RPMI7951 (cell line): ENCODE results near the gene COL6A1. TPM values are rescaled to one million over a fixed set of nuclear protein-coding genes. Genes with fewer than 3 reads are reported as not detected.
"Not testable (repeated sequence)": the region's sequence is repeated elsewhere in the genome, so short reads cannot be mapped to it uniquely, and the experiment has no call there.

Source experiments
- DNase-seq: peaks from one replicate; pipeline ENCODE4 v3.0.0-alpha.2; 2012; ENCODE audit warnings: low read depth
- total RNA-seq: library from RNA; depleted of rRNA; stranded (reverse); fragments of >200 nt; shearing (Covaris generic); gene quantifications from 2 replicates; pipeline ENCODE4 v1.2.3, GENCODE V29; 2014

COL6A1 gene
- total RNA-seq, 1 experiment from 2014 or later: 760 TPM

DNA sequence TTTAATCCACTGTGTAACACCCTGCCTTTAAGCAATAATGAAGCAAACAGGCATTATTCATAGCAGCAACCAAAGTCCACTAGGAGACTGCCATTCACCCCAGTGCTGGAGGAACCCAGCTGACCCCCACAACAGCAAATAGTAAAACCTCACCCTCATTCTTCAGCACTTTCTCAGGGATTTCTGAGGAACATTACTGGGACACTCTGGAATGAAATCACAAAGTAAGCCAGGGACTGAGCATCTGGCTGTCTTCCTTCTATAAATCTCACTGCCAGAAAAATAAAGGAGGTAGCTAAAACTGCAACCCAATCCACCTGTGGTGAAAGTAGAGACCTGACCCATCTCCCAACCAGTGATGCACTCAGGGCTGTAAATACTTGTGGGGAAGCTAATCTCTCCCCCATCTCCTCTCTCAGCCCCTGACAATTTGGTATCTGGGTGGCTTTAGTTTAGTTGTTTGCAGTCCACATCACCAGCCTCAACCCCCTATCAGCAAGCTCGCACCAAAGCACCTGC is 47.1 kb downstream of the COL6A1 start:
- DNase-seq: no peak

DNA sequence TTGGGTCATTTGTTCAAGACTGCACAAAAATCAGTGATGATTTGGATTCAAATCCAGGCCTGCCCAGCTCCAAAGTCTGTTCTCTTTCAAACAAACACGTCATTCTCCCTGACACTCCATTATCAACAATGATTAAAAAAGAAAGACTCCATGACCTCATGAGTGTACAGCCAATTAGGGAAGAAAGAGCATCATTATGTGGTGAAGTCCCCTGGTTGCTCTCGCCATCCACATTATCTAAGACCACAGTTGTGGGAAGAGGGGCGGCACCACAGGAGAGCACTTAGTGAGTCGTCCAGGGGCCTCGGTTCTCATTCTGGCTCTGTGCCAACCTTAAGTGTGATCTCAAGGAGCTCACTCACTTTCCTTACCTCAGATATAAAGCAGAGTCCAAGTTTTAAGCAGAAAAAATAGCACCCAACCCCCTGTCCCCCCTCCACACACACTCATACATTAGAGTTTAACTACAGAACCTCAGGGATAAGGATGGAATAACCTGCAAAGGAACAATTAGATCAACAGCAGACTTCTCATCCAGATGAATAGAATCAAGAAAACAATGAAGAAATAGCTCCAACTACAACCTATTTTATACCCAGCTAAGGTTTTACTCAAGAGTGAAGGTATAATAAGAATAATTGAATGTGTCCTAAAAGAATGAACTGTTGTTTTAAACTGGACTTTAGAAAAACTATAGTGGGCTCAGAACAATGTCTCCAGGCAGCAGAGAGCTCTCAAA is 47.8 kb downstream of the COL6A1 start:
- DNase-seq: no peak

DNA sequence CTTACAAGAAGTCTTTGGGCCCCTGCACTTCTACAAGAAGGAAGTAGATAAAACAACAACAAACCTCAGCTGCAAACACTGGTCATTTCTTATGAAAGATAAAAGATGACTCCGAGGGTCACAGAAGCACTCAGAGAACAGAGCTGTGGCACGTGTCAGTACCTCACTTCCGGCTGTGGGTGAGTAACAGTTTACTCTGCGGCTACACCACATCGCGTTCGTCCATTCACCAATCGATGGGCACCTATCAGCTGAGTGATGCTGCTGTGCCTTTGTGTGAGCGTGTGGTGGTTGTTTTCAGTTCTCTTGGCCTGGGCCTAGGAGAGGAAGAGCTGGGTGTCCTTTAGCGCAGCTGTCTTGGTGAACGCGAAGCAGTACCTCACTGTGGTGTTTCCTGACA is 49.9 kb downstream of the COL6A1 start:
- DNase-seq: no peak

DNA sequence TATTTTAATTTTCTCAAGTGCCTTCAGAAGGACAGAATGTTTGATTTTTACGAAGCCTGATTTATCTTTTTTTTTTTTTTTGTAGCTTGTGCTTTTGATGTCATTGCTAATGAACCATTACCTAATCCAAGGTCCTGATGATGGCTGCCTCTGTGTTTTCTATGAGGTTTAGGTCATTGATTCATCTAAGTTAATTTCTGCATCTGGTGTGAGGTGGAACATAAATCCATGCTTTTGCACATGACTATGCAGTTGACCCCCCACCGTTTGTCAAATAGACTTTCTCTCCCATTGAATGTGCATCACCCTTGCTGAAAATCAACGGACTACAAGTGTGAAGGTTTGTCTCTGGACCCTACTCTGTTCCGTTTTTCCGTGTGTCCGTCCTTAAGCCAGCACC is 50.5 kb downstream of the COL6A1 start:
- no peak for DNase-seq

DNA sequence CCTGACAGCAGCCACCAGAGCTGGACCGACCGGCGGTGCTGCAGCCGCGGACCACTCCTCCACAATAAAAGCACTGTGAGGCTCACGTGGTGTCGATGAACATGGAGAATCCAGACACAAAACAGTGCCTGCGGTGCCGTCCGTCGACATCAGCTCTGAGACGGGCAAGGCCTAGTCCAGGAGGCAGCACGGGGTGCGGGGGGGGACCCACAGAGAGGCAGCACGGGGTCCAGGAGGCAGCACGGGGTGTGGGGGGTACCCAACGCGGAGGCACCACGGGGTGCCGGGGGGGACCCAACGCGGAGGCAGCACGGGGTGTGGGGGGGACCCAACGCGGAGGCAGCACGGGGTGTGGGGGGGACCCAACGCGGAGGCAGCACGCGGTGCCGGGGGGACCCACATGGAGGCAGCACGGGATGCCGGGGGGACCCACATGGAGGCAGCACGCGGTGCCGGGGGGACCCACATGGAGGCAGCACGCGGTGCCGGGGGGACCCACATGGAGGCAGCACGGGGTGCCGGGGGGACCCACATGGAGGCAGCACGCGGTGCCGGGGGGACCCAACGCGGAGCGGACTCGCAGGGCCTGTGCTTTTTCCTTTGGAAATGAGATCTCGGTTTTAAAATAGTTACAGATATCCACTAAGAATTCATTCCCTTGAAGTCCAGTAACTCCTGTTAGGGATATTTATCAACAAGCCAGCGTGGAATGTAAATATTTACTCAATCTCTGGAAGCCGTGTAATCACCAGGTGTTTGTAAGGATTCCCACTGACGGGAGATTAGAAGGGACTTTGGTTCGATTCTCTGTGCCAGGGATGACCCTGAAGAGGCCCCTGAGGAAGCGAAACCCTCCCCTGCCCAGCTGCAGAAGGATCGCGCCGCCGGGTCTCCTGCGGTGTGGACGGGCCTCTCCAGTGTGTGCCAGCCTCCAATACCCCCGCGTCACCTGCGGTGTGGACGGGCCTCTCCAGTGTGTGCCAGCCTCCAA is 52.1 kb downstream of the COL6A1 start:
- DNase-seq: no peak

DNA sequence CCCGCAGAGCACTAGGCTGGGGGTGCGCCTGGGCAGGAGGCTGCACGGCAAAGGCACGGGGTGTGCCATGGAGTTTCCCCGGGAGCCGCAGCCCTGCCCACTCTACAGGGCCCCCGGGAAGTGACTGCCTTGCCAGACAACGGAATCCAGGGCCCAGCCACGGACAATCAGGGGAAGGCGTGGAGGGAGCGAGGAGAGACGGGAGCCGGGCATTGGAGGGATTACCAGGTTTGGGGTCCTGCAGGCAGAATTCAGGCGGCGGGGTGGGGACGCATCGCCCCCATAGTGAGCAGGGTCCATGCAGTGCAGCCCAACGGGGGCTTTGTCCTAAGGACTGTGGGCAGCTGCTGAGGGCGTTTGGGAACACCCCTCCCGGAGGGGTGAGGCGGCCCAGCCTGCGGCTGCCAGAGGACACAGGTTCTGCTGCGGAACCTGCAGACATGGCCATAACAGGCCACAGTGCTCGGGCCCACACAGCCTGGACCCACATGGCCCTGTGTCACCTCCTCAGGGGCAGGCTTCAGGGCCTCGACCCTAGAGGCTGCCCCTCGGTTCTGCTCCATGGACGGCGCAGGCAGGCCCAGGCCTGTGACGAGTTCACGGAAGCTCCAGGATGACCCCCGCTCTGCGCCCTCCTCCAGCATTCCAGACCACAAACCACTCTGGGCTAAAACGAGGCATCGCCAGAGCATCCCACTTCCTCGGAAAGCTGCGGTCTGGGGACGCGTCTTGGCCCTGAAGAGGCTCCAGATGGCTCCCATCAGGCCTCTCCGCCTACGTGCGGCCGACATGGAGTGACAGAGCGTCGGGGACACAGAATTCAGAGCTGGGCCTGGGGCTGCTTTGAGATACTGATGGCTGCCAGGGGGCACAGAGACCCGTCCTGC is 54.5 kb downstream of the COL6A1 start:
- DNase-seq: peak; percentile 98

DNA sequence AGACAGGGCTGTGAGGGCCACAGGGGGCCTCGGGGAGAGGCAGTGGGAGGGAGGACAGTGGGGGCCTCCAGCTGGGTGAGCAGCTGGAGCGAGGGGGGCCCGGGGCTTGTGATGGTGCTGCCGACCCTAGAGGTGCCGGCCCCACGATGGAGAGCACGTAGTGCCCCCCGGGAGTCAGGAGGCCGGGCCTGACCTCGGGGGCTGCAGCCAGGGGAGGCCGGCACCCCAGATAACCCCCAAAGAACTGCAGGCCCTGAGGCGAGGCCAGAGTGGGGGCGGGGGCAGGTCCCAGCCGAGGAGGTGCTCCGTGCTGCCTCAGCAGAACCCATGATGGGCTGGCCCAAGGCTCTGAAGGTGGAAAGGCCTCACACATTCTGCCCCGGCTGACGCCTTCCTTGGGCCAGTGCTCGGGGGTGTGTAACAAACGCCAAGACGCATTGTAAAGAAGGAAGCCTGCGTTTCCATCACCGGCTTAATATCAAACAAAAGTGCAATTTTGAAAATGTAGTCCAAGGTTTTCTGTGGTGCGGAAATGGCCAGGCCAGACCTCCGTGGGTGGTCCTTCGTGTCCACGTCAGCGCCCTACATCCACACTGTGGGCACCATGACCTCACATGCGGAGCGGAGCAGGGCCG is 55.2 kb downstream of the COL6A1 start:
- DNase-seq: peak; percentile 42

DNA sequence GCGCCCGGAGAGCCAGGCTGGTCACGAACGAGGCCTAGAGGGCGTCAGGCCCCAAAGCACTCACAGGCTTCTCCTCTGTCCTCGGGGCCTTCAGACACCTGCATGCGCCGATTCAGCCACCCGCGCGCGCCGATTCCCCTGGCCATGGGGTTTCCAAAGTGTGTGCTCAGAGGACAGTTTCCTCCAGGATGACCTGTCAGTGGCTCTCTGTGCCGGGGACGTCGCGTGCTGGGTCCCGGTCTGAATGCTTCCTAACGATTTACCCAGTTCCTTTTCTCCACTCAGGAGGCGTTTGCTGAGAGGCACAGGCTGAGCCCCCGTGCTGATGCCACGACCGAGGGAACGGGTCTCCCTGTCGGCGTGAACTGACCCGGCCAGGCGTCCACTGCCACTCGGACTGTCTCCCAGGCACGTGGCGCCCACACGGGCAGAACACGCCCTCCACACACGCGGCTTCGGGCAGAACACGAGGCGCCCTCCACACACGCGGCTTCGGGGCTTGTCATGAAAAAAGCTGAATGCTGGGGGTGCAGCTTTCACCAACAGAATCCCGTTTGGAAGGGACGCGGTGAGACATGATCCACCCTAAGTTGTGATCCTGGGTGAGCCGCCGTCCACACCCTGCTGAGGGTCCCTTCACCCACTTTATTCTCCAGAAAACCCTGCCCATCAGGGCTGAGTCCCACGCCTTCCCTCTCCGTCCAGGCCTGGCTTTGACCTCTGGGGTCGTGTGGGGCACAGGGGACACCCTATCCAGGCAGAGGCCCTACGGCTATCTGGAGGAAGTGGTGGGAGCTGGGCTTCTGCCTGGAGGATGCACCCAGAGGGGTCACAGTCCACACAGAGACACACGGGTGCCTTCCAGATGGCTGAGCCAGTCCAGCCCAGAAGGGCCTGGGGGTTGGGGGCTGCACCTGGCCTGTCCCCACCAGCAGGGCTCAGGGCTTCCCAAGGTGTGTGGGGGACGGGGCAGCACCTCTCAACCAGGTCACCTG is 56.1 kb downstream of the COL6A1 start:
- no peak for DNase-seq

DNA sequence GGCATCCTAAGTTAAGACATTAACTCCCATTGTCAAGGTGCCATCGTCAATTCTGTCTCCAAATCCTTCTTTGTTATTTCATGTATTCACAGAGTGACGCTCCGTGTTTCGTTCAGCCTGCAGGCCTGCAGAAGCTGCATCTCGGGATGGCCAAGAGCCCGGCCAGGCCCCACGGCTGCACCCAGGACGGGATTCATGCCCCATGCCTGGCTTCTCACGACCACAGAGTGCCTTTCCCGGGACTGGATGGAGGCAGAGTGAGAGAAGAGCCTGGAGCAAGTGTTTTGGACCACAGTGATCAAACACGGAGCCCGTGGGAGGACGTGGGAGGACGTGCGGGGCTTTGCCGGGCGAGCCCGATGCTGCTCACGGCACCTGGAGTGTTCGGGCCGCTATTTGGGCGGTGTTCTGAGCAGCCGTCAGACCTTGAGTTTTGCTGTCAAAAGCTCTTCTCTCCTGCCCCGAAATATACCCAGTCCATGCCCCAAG is 56.8 kb downstream of the COL6A1 start:
- DNase-seq: no peak

DNA sequence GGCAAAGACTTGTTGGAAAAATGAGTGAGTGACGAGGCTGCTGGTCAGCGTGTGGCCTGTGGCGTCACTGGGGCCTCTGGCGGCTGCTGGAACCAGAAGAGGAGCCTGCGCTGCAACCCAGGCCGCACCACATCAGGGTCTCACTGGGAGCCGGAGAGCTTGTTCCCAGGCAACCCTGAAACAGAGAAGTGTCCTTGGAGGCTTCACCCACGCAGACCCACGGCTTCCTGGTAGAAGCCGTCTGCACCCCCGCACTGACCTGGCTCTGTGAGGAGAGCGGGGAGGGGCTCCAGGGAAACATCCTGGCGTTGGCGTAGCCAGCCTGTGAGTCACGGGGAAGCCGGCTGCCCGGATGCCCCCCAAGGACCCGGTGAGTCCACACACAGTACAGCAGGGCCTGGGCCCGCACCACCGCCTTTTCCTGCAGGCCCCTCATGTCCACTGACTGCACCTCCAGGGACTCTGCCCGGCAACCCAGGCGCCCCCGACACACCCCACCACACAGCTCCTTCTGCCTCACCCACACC is 57.4 kb downstream of the COL6A1 start:
- DNase-seq: peak; percentile 95

DNA sequence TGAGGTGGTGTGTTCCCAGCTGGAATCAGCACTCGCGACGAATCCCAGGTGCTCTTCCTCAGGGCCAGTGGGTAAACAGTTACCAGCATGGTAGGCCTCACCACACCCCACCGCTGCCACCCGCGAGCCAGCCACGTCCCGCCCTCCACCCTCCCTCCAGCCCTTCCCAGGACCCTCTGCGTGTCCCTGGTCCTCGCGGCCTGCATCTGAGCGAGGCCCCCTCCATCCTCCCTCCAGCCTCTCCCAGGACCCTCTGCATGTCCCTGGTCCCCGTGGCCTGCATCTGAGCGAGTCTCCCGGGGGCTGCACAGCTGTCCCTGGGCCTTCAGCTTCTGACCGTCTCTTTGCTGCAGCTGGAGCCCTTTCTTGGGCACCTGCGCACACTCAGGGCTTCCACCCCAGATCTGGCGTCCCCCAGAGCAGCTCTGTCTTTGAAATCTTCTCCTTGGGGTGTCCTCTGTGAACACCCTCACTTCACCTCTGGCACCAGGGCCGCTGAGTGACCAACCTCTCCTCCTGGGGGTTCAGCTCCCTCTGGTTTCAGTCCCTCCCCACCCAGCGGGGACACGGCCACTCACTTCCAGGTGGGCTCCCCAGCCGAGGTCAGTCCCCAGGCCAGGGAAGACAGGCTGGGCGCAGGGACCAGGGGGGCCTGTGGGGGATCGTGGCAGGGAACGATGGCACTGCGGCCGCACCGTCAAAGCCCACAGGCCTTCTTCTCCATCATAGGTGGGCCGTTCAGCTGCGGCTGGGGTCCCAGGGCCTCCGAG is 58.5 kb downstream of the COL6A1 start:
- no peak for DNase-seq

DNA sequence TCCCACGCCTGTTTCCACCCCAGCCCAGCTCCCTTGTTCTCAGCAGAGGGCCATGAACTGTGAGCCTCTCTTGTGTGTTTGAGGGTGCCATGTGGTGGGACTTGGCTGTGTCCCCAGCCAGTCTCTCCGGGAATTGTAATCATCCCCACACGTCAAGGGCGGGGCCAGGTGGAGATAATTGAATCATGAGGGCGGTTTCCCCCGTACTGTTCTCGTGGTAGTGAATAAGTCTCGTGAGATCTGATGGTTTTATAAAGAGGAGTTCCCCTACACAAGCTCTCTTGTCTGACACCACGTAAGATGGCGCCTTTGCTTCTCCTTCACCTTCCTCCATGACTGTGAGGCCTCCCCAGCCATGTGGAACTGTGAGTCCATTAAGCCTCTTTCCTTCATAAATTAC is 59.1 kb downstream of the COL6A1 start:
- DNase-seq: no peak

DNA sequence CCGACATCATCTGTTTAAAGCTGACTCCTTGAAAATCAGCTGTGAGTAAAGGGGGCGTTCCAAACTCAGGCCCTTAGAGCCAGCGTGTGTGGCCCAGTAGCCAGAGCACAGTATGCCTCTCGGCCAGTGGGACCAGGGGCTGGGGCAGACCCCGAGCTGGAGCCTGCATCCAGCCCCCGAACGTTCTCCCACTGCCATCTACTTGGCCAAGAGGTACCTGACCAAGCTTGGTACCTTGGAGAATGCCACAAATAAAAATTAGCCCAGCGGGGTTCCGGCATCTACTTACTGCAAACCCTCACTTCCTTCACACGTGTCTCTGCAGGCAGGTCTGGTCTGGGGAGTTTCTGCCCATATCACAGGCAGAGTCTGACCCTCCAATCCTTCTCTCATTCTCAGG is 59.6 kb downstream of the COL6A1 start:
- no peak for DNase-seq

DNA sequence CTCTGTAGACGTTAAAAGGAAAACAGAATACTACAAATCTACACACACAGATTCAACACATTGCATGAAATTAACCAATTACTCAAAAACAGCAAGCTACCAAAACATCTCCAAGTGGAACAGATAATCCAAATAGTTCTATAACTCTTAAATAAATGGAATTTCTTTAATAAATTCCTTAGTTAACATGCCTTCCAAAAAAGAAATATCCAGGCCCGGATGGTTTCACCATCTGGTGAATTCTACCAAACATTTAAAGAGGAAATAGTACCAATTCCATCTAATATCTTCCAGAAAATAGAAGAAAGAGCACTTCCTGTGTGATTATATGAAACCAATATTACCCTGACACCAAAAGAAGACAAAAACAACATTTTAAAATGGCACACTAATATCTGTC is 63.6 kb downstream of the COL6A1 start:
- no peak for DNase-seq

DNA sequence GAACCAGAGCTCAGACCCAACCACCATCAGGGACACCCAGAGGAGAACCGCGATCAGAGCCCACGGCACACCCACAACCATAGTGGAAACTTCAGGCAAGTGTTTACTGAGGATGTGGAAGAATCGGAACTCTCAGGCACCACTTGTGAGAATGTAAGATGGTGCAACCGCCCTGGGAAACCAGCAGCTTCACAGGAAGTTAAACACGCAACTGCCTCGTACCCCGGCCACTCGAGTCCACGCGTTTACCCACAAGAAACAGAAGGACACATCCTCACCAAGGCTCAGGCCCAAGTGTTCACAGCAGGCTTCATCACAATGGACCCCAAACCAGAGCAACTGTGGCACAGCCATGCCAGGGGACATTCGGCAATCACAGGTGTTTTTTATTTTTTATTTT is 64.9 kb downstream of the COL6A1 start:
- peak; percentile 50 for DNase-seq

DNA sequence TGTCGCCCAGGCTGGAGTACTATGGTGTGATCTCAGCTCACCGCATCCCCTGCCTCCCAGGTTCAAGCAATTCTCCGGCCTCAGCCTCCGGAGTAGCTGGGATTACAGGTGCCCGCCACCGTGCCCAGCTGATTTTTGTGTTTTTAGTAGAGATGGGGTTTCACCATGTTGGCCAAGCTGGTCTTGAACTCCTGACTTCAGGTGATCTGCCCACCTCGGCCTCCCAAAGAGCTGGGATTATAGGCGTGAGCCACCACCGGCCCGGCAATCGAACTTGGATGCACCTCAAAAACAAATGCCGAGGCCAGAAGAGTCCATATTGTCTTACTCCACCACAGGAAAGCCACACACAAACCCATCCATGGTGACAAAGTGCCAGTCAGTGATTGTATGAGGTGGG is 65.3 kb downstream of the COL6A1 start:
- DNase-seq: not testable (repeated sequence)

DNA sequence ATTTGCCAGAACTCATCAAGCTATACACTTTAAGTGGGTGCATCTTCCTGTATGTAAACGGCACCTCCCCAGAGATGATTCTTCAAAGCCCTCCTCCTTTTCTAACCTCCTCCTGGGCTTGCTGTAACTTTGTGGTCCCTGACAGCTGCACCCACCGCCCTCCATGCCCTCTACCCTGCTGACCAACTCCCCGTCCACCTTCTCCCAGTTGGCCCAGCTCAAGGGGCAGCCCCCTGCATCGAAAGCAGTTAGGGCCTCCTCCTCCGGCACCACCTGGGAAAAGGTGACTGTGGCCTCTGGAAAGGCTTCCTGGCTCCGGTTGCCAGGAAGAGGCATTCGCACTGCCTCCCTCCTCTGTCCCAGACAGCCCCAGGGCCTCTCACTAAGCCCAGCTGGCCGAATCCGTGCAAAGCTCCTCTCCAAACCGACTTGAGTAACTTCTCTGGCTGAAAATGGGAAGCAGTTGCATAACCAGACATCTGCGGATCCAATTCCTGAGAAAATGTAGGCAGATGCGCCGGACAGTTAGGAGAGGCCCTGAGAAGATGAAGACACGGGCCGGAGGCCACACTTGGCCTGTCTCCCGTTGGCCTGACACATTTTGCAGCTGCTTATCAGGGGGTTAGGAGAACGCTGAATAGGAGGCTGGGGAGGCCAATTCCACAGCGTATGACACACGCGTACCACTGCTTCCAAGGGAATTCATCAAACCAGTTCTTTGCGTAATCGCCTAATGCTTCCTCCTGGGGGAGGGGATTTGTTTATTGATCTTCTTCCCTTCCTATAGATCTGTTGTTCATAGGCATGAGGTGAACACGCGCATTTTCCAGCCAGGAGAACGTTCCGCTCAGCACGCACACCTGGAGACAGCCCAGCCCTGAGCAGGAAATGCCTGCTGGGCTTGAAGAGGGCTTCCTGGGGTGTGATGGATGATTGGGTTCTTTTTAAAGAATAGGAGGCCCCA is 67.6 kb downstream of the COL6A1 start:
- peak; percentile 100 for DNase-seq
